HG02884 (cell line): ENCODE measurements around the gene IGSF9B.

Experiments used
- ATAC-seq: cut with Tn5 transposase; IDR thresholded peaks from one replicate; pipeline ENCODE4 v1.9.1; 2021; ENCODE audit warnings: mild to moderate bottlenecking, moderate library complexity; ENCODE audit not compliant: unreplicated experiment

Gene IGSF9B

GRCh38 chr11:133985981-133986944 is 29.5 kb upstream of the IGSF9B start:
- no peak for ATAC-seq

GRCh38 chr11:133984828-133985227 is 28.1 kb upstream of the IGSF9B start:
- ATAC-seq: no peak

- ATAC-seq: no peak
These were observed 27.0 kb upstream of the IGSF9B start for GRCh38 chr11:133983660-133984316.

- no peak for ATAC-seq
These were observed 26.1 kb upstream of the IGSF9B start for GRCh38 chr11:133982876-133983275.

GRCh38 chr11:133982151-133982550 is 25.4 kb upstream of the IGSF9B start:
- no peak for ATAC-seq

GRCh38 chr11:133981156-133981555 is 24.4 kb upstream of the IGSF9B start:
- ATAC-seq: no peak

- ATAC-seq: no peak
These were observed 23.9 kb upstream of the IGSF9B start for GRCh38 chr11:133980665-133981064.

- no peak for ATAC-seq
These were observed 22.0 kb upstream of the IGSF9B start for GRCh38 chr11:133978794-133979193.

- ATAC-seq: peak; percentile 98
These were observed 20.4 kb upstream of the IGSF9B start for GRCh38 chr11:133977067-133977677.

GRCh38 chr11:133975488-133975849 is 18.7 kb upstream of the IGSF9B start:
- no peak for ATAC-seq

- no peak for ATAC-seq
These were observed 18.2 kb upstream of the IGSF9B start for GRCh38 chr11:133974836-133975487.

- ATAC-seq: no peak
These were observed 15.1 kb upstream of the IGSF9B start for GRCh38 chr11:133971881-133972280.

- ATAC-seq: no peak
These were observed 12.3 kb upstream of the IGSF9B start for GRCh38 chr11:133969112-133969511.

- no peak for ATAC-seq
These were observed 11.5 kb upstream of the IGSF9B start for GRCh38 chr11:133968300-133968699.

GRCh38 chr11:133967599-133968238 is 11.0 kb upstream of the IGSF9B start:
- ATAC-seq: no peak

GRCh38 chr11:133966921-133967598 is 10.3 kb upstream of the IGSF9B start:
- ATAC-seq: no peak

GRCh38 chr11:133966172-133966651 is 9.4 kb upstream of the IGSF9B start:
- no peak for ATAC-seq

GRCh38 chr11:133965031-133965601 is 8.3 kb upstream of the IGSF9B start:
- ATAC-seq: no peak

- ATAC-seq: no peak
These were observed 7.6 kb upstream of the IGSF9B start for GRCh38 chr11:133964356-133964755.

GRCh38 chr11:133961890-133962289 is 5.1 kb upstream of the IGSF9B start:
- ATAC-seq: no peak
